GM19328 (cell line): ENCODE measurements around the gene BCL2L13.

Experiments used
- ATAC-seq: cut with Tn5 transposase; IDR thresholded peaks from one replicate; pipeline ENCODE4 v1.9.1; 2021; ENCODE audit warnings: mild to moderate bottlenecking, moderate library complexity; ENCODE audit not compliant: unreplicated experiment

Gene BCL2L13, protein sequence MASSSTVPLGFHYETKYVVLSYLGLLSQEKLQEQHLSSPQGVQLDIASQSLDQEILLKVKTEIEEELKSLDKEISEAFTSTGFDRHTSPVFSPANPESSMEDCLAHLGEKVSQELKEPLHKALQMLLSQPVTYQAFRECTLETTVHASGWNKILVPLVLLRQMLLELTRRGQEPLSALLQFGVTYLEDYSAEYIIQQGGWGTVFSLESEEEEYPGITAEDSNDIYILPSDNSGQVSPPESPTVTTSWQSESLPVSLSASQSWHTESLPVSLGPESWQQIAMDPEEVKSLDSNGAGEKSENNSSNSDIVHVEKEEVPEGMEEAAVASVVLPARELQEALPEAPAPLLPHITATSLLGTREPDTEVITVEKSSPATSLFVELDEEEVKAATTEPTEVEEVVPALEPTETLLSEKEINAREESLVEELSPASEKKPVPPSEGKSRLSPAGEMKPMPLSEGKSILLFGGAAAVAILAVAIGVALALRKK

DNA sequence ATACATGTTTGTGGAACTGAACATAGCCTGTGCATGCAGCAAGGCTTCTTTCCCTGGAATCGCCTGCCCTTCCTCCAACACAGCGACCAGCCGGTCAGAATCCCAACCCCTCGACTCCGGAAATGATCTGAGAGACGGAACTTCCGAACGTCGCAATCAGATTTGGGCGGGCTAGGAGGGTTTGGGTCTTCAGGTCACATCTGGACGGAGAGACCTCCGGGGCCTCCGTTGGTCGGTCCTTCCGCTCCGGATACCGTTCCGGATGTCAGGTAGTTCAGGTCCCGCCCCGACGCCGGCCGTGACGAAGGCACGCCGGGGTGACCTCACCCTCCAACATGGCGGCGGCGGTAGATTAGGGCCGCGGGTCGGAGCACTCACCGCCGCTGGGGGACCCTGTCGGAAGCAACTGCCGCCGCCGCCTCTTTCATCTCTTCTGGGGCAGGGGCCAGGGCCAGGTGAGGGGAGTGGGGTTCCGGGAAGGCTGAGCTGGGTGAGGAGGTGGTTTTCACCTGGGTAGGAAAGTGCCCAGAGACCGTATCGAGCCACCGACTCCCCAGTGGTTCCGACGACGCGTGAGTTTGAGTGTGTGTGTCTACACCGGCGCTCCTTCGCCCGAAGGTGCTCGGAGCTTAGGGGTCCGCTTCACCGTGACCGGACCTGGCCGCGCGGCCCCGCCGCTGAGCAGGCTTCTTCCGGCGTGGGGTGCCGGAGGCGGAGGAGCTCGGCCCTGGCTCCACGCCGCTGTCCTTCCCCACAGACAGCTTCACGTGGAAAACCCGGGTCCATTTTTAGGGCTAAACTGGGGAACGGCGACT lies at the start of gene BCL2L13:
TSS of gene BCL2L13 (plus strand) at position 326 of the 815 bp plus-strand sequence. CDS start 16,955 bp downstream, outside the sequence.
- ATAC-seq: peak; percentile 82

DNA sequence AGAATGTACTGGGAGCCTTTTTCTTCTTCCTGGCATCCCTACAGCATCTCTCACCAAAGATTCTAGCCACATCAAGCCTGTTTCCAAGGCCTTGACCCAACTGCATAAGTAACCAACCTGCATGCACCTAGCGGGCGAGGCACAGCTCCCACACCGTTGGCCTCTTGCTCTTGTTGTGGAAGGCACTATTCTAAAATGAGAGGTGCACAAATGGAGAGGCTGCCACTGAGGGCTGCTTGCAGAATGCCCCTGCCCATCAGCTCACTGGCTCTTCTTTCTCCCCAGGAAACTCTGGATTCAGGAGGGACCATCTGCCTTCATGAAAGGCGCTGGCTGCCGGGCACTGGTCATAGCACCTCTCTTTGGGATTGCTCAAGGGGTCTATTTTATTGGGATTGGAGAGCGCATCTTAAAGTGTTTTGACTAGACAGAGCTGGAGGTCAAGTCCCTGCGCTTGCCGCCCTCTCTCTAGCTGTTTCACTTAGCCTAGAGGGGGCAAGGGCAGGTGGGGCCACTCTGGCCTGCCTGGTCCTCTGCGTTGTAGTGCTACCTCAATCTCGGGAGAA lies 48.7 kb upstream of the BCL2L13 start:
- ATAC-seq: no peak

DNA sequence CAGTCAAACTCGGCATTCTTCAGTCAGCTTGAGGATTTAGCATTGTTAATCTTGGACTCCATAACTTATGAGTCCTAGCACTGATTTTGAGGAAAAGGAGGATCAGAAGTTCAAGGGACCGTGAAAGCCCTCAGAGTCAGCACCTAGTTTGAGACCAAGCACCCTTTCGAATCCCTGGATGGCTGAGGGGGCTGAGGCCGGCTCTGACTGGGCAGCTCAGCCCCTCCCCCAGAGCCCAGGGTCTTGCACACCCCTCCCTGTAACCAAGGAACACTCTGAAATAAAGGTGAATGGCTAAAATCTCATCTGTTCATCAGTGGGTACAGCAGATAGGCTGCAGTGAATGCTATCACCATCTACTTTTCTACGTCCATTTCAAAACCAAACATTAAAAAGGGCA lies 48.0 kb upstream of the BCL2L13 start:
- ATAC-seq: no peak

DNA sequence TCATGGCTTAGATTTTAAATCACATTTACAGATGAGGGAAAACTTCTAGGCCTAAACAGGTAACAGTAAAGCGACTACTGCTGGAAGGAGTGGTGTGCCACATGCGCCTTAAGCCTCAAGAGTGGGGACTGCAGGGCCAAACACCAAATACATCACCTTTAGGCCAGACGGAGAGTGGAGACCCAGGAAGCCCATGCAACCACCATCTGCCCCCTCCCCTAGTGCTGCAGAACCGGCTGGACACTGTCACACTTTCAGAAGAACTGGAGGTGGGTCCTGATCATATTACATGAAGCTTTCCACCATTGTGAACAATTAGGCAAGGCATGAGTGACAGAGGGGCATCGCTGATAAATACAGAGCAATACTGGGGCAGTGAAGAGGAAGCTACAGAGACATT lies 46.4 kb upstream of the BCL2L13 start:
- no peak for ATAC-seq

DNA sequence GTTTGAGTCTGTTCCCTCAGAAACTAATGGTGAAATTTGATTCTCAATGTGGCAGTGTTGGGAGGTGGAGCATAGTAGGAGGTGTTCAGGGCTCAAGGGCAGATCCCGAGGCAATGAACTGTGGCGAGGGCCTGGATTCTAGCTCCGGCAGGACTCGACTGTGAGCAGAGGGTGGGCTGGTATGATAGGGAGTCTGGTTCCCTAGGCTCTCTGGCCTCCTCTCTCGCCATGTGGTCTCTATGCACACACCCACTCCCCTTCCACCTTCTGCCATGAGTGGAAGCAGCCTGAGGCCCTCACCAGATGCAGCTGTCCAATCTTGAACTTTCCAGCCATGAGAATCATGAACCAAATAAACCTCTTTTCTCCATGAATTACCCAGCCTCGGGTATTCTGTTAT lies 42.3 kb upstream of the BCL2L13 start:
- no peak for ATAC-seq

DNA sequence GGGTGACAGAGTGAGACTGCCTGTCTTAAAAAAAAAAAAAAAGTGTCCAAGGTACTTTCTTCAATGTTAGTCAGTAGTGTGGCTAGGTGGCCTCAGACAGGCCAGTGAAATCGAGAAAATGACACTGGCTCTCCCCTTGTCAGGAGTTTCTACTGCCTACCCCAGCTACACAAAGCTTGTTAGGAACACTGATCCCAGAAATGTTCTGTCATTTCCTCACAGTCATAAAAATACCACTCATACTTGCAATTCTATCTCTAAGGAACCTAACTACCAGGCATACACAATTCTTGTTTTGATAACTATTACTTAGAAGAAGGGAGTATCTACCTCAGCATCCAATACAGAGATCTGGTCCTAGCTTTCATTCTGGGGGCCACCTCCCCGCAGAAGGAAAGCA lies 41.3 kb upstream of the BCL2L13 start:
- no peak for ATAC-seq

DNA sequence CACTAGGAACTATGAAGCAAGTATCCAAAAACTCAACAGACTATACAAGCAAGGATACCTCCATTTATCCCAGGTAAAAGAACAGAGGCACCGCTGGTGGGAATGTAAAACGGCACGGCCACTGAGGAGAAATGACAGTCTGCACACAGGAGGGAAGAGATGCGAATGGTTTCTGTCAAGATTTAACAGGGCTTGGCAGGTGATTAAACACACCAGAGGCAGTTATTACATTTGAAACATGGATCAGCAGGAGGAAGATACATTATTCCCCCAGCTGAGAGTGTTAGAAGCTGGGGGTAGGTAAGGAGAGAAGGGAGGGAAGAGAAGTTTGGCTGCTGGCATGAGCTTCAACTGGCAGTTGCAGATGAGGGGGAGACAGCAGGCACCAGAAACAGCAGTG lies 40.2 kb upstream of the BCL2L13 start:
- no peak for ATAC-seq

DNA sequence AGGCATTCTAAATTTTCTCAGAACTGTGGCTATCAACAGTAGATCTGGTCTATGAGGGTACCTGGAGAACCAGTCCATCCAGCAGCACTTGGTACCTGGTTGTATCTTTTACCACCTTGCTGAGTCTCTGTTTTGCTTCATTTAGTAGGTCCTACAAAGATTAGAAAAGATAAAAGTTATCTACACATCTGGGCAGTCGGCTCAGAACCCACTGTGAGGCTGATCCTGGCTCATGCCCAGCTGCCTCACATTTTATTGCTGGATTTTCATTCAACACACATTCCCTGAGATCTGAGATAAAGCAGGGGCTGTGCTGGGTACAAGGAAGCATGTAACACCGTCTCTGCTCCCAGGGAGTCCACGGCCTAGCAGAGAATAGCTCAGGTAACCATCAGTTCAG lies 37.5 kb upstream of the BCL2L13 start:
- no peak for ATAC-seq

DNA sequence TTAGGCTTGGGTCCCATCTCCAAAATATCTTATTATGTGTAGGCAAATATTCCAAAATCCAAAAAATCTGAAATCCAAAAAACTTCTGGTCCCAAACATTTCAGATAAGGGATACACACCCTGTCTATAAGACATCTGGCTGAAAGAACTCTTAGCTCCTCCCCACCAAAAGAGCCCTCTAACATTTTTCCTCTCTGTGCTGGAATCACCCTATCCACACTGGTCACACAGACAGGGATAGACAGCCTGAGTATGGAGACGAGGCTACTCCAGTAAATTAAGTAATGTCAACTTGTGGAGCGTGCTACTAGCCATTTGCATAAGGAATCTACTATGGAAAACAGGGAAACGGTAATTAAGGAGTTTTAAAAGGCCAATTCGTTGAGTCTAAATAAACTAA lies 34.9 kb upstream of the BCL2L13 start:
- ATAC-seq: no peak

DNA sequence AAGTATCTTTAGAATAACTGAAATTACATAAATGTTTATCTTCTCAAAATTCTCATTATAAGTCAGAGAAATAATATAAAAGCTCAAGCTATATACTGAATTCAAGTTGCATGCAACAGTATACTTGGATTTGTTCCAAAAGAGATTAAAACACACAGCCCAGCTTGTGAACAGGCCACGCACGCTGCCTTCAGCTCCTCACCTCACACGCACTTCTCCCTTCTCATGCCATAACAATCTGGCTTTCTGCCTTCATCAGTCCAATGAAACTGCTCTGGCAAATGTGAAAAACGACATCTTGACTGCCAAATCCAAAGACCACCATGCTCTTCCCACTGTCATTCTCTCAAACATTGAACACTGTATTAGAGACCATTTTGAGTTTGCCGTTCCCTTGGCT lies 32.1 kb upstream of the BCL2L13 start:
- no peak for ATAC-seq

DNA sequence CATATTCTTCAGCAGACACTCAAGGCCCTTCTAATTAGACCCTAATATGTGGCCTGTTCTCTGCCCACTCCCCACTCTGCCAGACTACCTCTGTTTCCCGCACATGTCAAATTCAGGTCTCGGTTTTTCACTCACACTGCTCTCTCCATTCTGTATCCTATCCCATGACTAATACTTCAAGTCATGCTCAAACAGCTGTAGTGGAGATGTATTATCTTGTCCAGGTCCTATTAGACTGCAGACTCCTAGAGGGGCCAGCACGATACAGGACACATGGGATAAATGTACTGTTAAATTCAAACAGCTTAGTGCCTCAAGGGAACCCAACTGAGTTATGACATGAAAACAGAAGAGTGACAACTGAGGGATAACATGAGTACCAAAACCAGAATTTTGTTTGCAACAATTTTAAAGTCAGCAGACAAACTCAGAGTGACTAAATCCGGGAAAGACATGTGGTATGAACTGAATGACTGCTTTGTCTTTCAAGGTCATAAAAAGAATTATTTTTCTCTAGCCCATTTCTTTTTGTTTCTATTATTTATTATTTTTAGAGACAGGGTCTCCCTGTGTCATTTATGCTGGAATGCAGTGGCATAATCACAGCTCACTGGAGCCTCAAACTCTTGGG lies 30.6 kb upstream of the BCL2L13 start:
- no peak for ATAC-seq

DNA sequence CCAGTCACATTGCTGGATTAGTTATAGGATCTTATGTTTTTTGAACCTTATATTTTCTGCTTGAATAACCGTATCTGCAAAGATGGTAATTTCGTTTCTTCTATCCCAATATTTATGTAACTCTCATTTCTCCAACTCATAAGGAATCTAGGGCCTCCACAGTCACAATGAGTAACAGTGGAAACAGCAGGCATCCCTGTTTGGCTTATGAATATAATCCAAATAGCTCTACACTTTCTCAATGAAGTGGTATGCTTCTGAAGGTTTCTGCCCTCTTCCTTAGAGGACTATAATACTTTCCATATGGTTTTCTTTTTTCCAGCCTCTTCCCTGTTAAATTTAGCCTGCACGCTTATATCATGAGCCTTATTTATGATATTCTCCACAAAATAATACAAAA lies 26.5 kb upstream of the BCL2L13 start:
- no peak for ATAC-seq

DNA sequence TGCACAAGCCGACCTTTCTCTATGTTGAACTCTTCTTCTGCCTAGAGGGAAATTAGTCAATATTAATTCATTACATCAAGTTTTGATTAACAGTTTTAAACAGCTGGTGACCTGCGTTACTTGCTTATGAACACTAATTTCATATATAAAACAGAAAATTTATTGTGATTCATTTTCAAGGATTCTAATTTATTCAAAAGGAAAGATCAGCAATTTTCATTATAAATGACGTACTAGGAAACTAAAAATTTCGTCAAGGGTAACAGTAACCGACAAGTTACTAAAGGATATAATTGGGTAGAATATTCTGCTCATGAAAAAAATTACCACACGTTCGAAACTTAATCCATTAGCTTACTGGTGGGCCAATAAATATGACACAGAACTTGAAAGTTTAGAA lies 25.3 kb upstream of the BCL2L13 start:
- ATAC-seq: no peak

DNA sequence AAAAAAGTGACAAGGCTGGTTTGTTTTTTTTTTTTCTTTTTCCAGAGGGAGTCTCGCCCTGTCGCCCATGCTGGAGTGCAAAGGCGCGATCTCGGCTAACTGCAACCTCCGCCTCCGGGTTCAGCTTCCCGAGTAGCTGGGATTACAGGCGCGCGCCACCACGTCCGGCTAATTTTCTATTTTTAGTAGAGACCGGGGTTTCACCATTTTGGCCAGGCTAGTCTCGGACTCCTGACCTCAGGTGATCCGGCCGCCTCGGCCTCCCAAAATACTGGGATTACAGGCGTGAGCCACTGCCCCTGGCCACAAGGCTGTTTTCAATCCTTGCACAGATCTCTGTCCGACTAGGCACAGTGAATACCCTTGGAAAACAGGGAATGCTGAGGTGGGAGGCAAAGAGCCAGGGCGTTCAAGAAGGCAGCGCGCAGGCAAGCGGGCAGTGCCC lies 10.6 kb upstream of the BCL2L13 start:
- ATAC-seq: no peak

DNA sequence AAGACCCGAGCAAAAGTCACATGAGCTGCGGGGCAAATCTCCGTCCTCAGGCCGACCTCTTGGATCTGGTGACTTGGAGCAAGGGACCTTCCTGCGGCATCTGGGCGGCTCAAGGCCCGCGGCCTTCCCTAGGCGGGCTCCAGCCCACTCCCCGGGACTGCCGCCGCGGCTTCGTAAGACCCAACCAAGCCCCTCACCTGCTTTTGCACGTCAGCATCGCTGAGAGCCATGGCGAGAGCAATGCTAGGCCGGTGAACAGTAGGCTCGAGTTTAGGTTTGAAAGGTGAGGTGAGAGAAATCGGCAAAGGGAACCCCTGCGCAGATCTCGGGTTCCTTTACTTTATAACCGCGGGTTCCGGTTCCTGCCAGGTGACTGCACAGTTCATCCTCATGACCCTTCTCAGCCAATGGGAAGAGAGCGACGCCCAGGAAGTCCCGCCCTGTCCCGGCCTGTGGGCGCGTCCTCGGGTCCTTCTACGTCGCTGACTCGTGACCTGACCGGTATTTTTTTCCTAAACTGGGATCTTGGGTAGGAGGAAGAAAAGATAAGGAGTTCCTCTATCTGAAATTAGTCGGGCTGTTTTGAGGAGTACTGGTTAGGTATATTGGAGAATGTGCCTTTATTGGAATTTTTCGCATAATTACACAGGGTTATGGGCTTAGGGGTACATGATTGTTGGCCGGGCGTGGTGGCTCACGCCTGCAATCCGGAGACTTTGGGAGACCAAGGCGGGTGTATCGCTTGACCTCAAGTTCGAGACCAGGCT lies 10.0 kb upstream of the BCL2L13 start, which contains the start of gene ATP6V1E1:
TSS of gene ATP6V1E1 (minus strand) at position 344 of the 767 bp plus-strand sequence. CDS start at position 230, 114 bp downstream.
- peak; percentile 100 for ATAC-seq

DNA sequence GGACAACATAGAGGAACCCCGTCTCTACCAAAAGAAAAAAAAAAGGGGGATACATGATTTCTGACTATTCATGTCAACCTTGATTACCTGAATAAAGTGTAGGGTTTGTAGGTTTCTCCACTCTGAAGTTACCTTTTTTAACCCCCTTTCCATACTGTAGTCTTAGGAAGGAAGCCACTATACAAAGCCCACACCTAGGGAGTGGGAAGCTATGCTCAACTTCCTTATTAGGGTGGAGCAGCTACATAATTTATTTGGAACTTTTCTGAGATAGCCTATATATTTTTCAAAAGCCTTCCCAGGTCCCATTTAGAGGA lies 9.4 kb upstream of the BCL2L13 start:
- no peak for ATAC-seq

DNA sequence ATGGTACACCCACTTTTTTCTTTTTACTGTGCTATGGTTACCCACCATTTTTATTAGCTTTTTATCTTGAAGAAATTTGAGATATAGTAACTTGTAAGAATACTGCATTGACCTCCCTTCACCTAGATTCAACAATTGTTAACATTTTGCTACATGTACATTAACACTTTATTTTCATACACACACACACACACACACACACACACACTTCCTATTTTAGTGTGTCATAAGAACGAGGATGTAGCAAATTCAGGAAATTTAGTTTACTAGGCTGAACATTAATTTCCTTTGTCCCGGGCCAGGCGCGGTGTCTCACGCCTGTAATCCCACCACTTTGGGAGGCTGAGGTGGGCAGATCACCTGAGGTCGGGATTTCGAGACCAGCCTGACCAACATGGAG lies 8.9 kb upstream of the BCL2L13 start:
- ATAC-seq: no peak

DNA sequence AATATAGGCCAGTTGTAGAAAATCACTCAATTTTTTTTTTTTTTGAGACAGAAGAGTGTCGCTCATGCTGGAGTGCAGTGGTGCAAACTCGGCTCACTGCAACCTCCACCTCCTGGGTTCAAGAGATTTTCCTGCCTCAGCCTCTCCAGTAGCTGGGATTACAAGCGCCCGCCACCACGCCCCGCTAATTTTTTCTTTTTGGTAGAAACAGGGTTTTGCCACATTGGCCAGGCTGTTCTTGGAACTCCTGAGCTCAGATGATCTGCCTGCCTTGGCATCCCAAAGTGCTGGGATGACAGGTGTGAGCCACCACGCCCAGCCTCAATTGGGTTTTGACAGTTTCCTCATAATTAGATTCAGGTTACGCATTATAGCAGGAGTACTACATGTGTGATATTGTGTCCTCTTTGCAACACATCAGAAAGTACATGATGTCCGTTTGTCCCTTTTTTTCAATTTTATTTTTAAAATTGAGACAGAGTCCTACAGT lies 7.4 kb upstream of the BCL2L13 start:
- ATAC-seq: no peak

DNA sequence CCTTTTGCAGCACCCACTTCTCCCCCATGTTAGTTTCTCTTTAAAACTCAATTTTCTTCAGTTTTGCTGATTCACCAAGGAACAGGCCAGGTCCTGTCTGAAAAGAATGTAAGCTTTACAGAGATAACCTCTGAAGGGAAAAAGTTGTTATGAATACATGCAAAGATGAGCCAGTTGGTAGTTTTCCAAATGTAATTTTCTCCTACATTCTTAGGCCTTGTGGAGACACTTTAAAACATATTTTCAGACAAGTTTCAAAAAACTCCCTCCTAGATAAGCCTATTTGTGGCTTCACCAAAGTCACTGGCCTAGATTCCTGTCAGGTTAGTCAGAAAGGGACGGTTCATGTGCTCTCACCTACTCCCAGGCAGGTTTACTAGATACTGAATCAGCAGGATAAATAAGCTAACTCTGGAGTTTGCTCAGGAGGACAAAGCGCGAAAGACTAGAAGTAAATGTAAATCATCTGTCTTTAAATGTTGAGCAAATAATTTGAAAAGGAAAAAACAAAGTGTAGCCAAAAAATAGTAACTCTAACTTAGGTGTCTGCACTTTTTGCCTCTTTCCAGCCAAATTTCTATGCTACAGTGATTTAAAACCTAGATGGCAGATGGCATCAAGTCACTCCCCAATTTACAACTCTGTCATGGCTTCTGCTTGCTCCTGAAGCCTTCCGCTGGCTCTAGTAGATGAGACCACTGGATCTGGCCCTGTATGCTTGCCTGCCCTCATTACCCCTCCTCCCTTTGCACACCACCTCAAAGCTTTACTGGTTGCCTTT lies 5.2 kb upstream of the BCL2L13 start:
- no peak for ATAC-seq

DNA sequence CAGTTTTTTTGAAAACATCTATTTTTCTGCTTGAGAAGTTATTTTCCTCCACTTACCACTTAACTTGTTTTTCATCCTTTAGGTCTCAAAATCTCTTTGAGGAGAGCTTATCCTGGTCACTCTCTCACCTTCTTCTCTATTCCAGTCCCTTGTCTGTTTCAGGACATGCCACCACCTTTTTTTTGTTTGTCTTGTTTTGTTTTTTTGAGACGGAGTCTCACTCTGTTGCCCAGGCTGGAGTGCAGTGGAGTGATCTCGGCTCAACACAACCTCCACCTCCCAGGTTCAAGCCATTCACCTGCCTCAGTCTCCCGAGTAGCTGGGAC lies 4.6 kb upstream of the BCL2L13 start:
- no peak for ATAC-seq
